T-helper 2 cell treated with Interferon-gamma antibody and Interleukin-4, amounts not matched to agents 5 μg/mL and 100 μg/mL, for 36 hours (primary cell): ENCODE data around the gene RANBP1.
"Not testable (repeated sequence)": the region's sequence is repeated elsewhere in the genome, so short reads cannot be mapped to it uniquely, and the experiment has no call there.

Experiments
- DNase-seq: peaks from one replicate; pipeline ENCODE4 v3.0.0; 2021; ENCODE audit warnings: low spot score
- H3K27ac Mint-ChIP-seq: one replicate; pipeline ENCODE4 v1.8.0; 2021; ENCODE audit warnings: mild to moderate bottlenecking, mixed read lengths
- H3K27me3 Mint-ChIP-seq: one replicate; pipeline ENCODE4 v1.8.0; 2021; ENCODE audit warnings: low read depth, mixed read lengths
- H3K36me3 Mint-ChIP-seq: one replicate; pipeline ENCODE4 v1.8.0; 2021; ENCODE audit warnings: low read depth, mixed read lengths
- H3K4me1 Mint-ChIP-seq: one replicate; pipeline ENCODE4 v1.8.0; 2021; ENCODE audit warnings: low read depth, mixed read lengths
- H3K4me3 Mint-ChIP-seq: one replicate; pipeline ENCODE4 v1.8.0; 2022; ENCODE audit warnings: mild to moderate bottlenecking, moderate library complexity, mixed read lengths
- H3K9me3 Mint-ChIP-seq: one replicate; pipeline ENCODE4 v1.8.0; 2021; ENCODE audit warnings: mixed read lengths

Gene RANBP1

DNA sequence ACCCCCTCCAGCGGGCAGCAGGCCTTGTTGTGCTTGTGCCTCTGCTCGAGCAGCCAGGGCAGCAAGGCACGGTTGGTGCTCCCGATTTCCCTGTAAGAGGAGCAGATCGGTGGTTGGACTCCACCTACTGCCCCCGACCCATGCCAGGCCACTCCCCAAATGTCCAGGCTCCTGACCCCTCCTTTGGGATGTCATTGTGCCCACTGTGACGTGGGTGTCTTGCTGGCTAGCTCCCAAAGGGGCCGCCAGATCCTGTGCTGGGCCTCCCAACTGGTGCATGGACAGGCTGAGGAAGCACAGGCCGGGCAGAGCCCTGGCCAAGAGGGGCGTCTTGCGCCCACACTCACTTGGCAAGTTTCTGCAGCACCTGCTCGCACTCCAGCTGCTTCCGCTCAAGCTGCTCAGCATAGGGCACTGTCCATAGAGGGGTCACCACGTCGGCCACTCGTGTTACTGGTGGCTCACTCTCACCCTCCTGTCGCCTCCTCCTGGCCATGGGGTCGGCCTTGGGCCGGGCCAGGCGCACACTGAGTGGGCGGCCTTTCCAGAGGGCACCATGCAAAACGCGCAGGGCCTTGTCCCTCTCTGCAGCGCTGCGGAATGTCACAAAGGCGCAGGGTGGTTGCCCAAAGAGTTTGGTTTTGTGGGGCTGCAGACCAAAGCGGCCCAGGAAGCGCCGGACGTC, at the start of gene RANBP1:
Gene RANBP1 (plus strand): TSS at position 414 of the 685 bp plus-strand sequence. CDS start 81 bp downstream, at position 495.
- Mint-ChIP-seq H3K9me3 (no peaks in the 10 kb centered on the region), H3K4me1 (peaks cover 11% of the 10 kb centered on the region), H3K27ac (peak within 1 kb of the TSS; percentile 98), H3K27me3 (no peaks in the 10 kb centered on the region), H3K4me3 (peak within 1 kb of the TSS; percentile 93), H3K36me3 (peaks cover 43% of the 10 kb centered on the region)
- no peak for DNase-seq

- H3K27ac Mint-ChIP-seq, result no peak overlapping the region
- H3K36me3 Mint-ChIP-seq, result peaks cover 1% of the 10 kb centered on the region
- DNase-seq, result no peak
- no peaks in the 10 kb centered on the region for H3K27me3 Mint-ChIP-seq
- no peaks in the 10 kb centered on the region for H3K4me1 Mint-ChIP-seq
- no peaks in the 10 kb centered on the region for H3K9me3 Mint-ChIP-seq
- H3K4me3 Mint-ChIP-seq, result no peak overlapping the region
Measured at GRCh38 chr22:20066617-20067383, 49.1 kb upstream of the RANBP1 start.

DNA sequence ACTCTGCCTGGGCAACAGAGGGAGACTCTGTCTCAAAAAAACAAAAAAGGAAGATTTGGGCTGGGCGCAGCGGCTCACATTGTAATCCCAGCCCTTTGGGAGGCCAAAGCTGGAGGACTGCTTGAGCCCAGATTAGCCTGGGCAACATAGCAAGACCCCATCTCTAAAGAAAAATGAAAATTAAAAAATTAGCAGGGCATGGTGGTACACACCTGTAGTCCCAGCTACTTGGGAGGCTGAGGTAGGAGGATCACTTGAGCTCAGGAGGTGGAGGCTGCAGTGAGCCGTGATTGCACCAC, 48.6 kb upstream of the RANBP1 start:
- not testable (repeated sequence) for H3K4me1 Mint-ChIP-seq, H3K27me3 Mint-ChIP-seq, DNase-seq, H3K9me3 Mint-ChIP-seq, H3K4me3 Mint-ChIP-seq, H3K36me3 Mint-ChIP-seq, H3K27ac Mint-ChIP-seq

DNA sequence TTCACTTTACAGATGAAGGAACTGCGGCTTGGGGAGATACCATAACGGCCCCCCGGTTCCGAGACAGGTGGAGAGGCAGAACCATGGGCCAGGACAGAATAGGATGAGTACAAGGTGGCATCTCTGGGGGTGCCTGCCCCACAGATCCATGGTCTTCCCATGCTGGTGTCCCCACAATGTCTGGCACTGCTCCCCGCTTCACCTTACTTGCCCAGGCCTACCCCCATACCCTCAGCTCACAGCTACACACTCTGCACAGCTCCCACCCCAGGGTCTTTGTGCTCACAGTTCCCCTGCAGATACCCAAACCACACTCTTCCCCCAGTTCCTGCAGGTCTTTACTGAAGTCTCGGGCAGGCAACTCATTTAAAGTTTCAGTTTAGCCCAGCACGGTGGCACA, 47.3 kb upstream of the RANBP1 start:
- H3K4me3 Mint-ChIP-seq, result no peak overlapping the region
- H3K9me3 Mint-ChIP-seq, result no peaks in the 10 kb centered on the region
- H3K36me3 Mint-ChIP-seq, result no peaks in the 10 kb centered on the region
- H3K27me3 Mint-ChIP-seq, result no peaks in the 10 kb centered on the region
- H3K27ac Mint-ChIP-seq, result no peak overlapping the region
- no peak for DNase-seq
- no peaks in the 10 kb centered on the region for H3K4me1 Mint-ChIP-seq

- no peak for DNase-seq
- no peaks in the 10 kb centered on the region for H3K9me3 Mint-ChIP-seq
- no peaks in the 10 kb centered on the region for H3K4me1 Mint-ChIP-seq
- H3K27me3 Mint-ChIP-seq, result no peaks in the 10 kb centered on the region
- H3K4me3 Mint-ChIP-seq, result no peak overlapping the region
- no peak overlapping the region for H3K27ac Mint-ChIP-seq
- H3K36me3 Mint-ChIP-seq, result no peaks in the 10 kb centered on the region
Measured at GRCh38 chr22:20069331-20070042, 46.4 kb upstream of the RANBP1 start.

GRCh38 chr22:20071524-20071972, 44.4 kb upstream of the RANBP1 start:
- Mint-ChIP-seq H3K27ac (no peak overlapping the region), H3K9me3 (no peaks in the 10 kb centered on the region), H3K4me3 (no peak overlapping the region), H3K27me3 (no peaks in the 10 kb centered on the region), H3K4me1 (no peaks in the 10 kb centered on the region), H3K36me3 (no peaks in the 10 kb centered on the region)
- DNase-seq, result no peak

- Mint-ChIP-seq H3K27ac (no peak overlapping the region), H3K4me1 (peaks cover 10% of the 10 kb centered on the region), H3K36me3 (peaks cover 3% of the 10 kb centered on the region), H3K4me3 (no peak overlapping the region), H3K27me3 (no peaks in the 10 kb centered on the region), H3K9me3 (no peaks in the 10 kb centered on the region)
- DNase-seq, result no peak
Measured at GRCh38 chr22:20076627-20077172, 39.2 kb upstream of the RANBP1 start.

DNA sequence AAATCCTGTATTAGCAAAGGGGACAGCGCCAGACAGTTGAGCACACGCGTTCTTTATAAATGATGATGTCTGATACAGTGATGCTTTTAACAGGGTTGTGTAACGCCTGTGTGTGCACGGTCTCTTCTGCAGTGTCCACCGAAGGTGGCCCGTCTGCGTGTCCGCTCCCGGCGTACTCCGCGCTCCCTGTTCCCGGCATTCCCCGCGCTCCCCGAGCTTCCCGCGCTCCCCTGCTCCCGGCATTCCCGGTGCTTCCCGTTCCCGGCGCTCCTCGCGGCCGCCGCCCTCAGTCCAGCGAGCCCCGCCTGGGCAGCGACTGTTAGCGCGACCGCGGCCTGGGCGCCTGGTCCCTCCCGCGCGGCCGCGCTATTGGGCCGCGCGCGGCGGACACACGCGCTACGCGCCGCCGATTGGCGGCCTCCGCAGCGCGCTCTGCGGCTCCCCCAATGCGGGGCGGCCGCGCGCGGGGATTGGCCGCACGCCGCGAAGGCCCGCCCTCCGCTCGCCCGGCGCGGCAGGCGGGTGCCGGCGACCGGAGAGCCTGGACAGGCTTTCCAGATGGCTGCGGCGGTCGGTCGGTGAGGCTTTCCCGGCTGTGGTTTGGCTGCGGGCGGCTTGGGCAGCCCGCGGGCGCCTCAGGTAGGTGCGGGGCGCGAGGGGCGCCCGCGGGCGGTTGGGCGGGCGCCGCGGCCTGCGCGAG, 36.0 kb upstream of the RANBP1 start, which contains the start of gene DGCR8:
Gene DGCR8 (plus strand): TSS at position 497 of the 700 bp plus-strand sequence. CDS start 5,723 bp downstream, outside the sequence.
- H3K4me3 Mint-ChIP-seq, result peak within 1 kb of the TSS; percentile 89
- H3K36me3 Mint-ChIP-seq, result peaks cover 6% of the 10 kb centered on the region
- no peaks in the 10 kb centered on the region for H3K9me3 Mint-ChIP-seq
- DNase-seq, result peak; percentile 82
- H3K27me3 Mint-ChIP-seq, result no peaks in the 10 kb centered on the region
- H3K27ac Mint-ChIP-seq, result peak within 1 kb of the TSS; percentile 81
- peaks cover 25% of the 10 kb centered on the region for H3K4me1 Mint-ChIP-seq

DNA sequence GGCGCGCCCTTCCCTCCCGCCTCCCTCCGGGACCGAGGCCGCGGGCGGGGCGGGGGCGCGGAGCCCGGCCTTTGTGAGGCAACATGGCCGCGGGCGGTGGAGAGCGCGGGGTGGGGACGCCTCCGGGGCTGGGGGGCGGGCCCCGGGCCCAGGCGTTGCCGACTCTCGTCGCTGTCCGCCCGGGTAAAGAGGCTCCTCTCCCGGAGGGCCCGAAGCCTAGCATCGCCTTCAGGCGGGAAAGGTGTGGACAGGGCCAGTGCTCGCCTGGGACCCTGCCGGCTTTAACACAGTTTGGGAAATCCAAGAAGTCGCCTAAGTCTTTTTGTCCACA, 35.5 kb upstream of the RANBP1 start:
- Mint-ChIP-seq H3K36me3 (peaks cover 10% of the 10 kb centered on the region), H3K27ac (peak overlapping the region; percentile 81), H3K27me3 (no peaks in the 10 kb centered on the region), H3K9me3 (no peaks in the 10 kb centered on the region), H3K4me1 (peaks cover 25% of the 10 kb centered on the region), H3K4me3 (peak overlapping the region; percentile 89)
- DNase-seq, result peak; percentile 76

- DNase-seq, result no peak
Measured at GRCh38 chr22:20080776-20081654, 34.9 kb upstream of the RANBP1 start.

DNA sequence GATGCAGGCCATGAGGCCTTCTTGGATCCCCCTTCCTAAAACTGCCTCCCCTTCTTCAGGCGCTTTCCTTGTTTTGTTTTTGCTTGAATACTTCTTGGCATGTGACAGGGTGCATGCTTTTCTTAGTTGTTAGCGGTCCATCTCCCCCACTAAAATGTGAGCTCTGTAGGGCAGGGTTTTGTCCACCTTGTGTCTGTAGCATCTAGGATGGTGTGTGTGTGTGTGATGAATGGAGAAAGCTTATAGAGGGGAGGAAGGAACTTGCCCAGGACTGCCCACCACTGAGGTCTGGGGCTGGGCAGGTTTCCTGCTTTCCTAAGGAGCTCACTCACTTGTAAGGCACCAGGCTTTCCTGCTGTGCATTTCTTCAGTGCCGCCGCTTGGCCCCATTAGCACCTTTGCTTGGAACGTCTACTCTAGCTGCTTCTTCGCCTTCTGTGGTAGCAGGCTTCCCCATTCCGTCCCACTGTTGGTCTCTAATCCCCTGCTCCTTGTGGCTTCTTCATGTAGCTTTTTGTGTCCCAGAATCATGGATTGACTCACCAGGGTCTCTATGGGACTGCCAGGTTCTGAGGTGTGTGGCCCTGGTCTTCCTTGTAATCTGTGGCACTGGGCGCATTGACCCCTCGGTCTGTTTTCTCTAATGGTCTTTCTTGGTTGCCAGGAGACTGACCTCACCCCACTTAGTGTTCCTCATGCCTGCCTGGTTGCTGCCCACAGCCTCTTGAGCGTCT, 32.6 kb upstream of the RANBP1 start:
- peak overlapping the region; percentile 22 for H3K4me3 Mint-ChIP-seq
- H3K4me1 Mint-ChIP-seq, result peaks cover 25% of the 10 kb centered on the region
- H3K9me3 Mint-ChIP-seq, result no peaks in the 10 kb centered on the region
- no peaks in the 10 kb centered on the region for H3K27me3 Mint-ChIP-seq
- DNase-seq, result no peak
- H3K36me3 Mint-ChIP-seq, result peaks cover 33% of the 10 kb centered on the region
- peak overlapping the region; percentile 44 for H3K27ac Mint-ChIP-seq

More at GRCh38 chr22:20080776-20081654, 34.9 kb upstream of the RANBP1 start:
- Mint-ChIP-seq H3K4me3 (peak overlapping the region; percentile 89), H3K4me1 (peaks cover 25% of the 10 kb centered on the region), H3K27me3 (no peaks in the 10 kb centered on the region), H3K36me3 (peaks cover 15% of the 10 kb centered on the region), H3K9me3 (no peaks in the 10 kb centered on the region), H3K27ac (peak overlapping the region; percentile 81)

DNA sequence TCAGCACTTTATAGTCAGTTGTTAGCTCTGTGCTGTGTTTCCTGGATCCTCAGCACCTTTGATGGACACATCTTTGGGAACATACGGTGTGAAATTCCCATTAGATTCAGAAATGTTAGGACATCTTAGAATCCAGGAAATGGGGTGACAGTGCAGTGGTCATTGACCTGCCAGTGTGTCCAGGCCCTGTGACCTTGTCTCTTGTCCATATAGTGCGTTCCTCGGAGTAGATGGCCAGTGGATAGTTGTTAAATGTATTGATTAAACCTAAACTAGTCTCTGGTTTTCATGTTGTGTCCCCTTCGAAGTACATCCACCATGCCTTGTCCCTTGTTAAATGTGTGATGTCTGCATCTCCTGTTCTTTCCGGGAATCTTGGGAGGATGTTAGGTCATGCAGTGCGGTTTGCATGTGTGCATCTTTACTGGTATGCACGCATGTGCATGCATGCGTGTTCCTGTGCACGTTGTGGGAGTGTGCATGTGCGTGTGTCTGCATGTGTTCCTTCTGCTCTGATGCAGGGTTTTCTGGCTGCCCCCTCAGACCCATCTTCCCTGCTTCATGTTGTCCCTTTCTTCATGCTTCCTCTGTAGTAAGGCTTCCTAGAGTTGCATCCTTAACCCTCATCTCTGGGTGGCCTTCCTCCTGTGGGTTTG, 31.9 kb upstream of the RANBP1 start:
- H3K4me3 Mint-ChIP-seq, result no peak overlapping the region
- H3K4me1 Mint-ChIP-seq, result peaks cover 25% of the 10 kb centered on the region
- H3K27ac Mint-ChIP-seq, result no peak overlapping the region
- H3K27me3 Mint-ChIP-seq, result no peaks in the 10 kb centered on the region
- H3K9me3 Mint-ChIP-seq, result no peaks in the 10 kb centered on the region
- no peak for DNase-seq
- H3K36me3 Mint-ChIP-seq, result peaks cover 37% of the 10 kb centered on the region
